K562 (cell line): ENCODE measurements around the gene NME7. TPM values are rescaled to one million over a fixed set of nuclear protein-coding genes. Genes with fewer than 3 reads are reported as not detected.

Source experiments
- ATAC-seq: fragments of 200-7000 bp; cut with Tn5 transposase; 3 replicates; pipeline ENCODE4 v1.9.1; 2020; ENCODE audit warnings: moderate library complexity
- BruUV-seq: library from RNA; stranded (reverse); fragments of 400-500 nt; replicated peaks from 2 replicates; lab custom pipeline; 2021; lab: Mats Ljungman, UMichigan
- CTCF ChIA-PET: fragments of 300-600 bp; formaldehyde crosslinking; extraction: SDS; loops from one replicate; lab custom pipeline; 2021; ENCODE audit warnings: low intra/inter-chr PET ratio; lab: Yijun Ruan, JAX
- POLR2A ChIA-PET: fragments of 300-600, 350-650 bp; sonication (Branson Sonifier 250); formaldehyde crosslinking; extraction: SDS; loops from one replicate; lab custom pipeline; 2021; ENCODE audit warnings: antibody characterized with exemption, inconsistent platforms; lab: Yijun Ruan, JAX
- DNase-seq, 4 experiments: peaks; one replicate each; pipeline versions ENCODE4 v3.0.0 to v3.0.0-alpha.2; 2011 to 2018; ENCODE audit warnings: low spot score in 3 of 4, mixed read lengths in 3 of 4; ENCODE audit errors: extremely low read depth in 1 of 4
- FAIRE-seq: peaks from 2 replicates; lab custom pipeline; 2011; peaks lifted over from hg19 to GRCh38; lab: Jason Lieb, UNC
- H2AFZ ChIP-seq: 2 replicates; pipeline ENCODE4 v1.6.0; 2011; ENCODE audit warnings: low read depth, low read length, control low read depth, inconsistent platforms
- H3K27ac ChIP-seq: fragments of 200-600 bp; 3 replicates; pipeline ENCODE4 v1.8.0; 2011; ENCODE audit warnings: low read depth, mild to moderate bottlenecking, control low read depth, inconsistent platforms, low read length, moderate library complexity, mixed read lengths; ENCODE audit errors: extremely low read depth
- H3K27me3 ChIP-seq, 2 experiments: fragments of 300-600 bp in 1 of 2; 2 replicates in 1 of 2; 3 replicates in 1 of 2; pipeline versions ENCODE4 v1.6.0 to v1.8.0; 2011; ENCODE audit warnings: inconsistent platforms in 2 of 2, low read length in 2 of 2, mild to moderate bottlenecking in 1 of 2, mixed read lengths in 1 of 2, moderate library complexity in 1 of 2; ENCODE audit not compliant: control insufficient read depth in 2 of 2, insufficient read depth in 2 of 2
- H3K36me3 ChIP-seq: fragments of 300-600 bp; 3 replicates; pipeline ENCODE4 v1.8.0; 2011; ENCODE audit warnings: mild to moderate bottlenecking, low read length, inconsistent platforms; ENCODE audit not compliant: control insufficient read depth, insufficient read depth
- H3K4me1 ChIP-seq, 2 experiments: fragments of 200-600 bp in 1 of 2; replicated peaks in 1 of 2; 2 replicates in 1 of 2; 3 replicates in 1 of 2; pipeline versions ENCODE4 v1.5.1 to v1.8.0; 2011; ENCODE audit warnings: inconsistent platforms in 2 of 2, low read length in 2 of 2, mild to moderate bottlenecking in 1 of 2, mixed read lengths in 1 of 2, moderate library complexity in 1 of 2; ENCODE audit not compliant: control insufficient read depth in 2 of 2, insufficient read depth in 2 of 2
- H3K4me2 ChIP-seq: 2 replicates; pipeline ENCODE4 v1.6.1; 2011; ENCODE audit warnings: low read length, control low read depth, inconsistent platforms, mixed read lengths; ENCODE audit not compliant: insufficient read depth
- H3K4me3 ChIP-seq: fragments of 200-600 bp; sonication (generic), shearing (Covaris generic); 2 replicates; pipeline ENCODE4 v1.5.1; 2016; ENCODE audit warnings: control low read depth, inconsistent platforms
- H3K79me2 ChIP-seq: fragments of 200-600 bp; 3 replicates; pipeline ENCODE4 v1.8.0; 2011; ENCODE audit warnings: low read length, inconsistent platforms; ENCODE audit not compliant: control insufficient read depth, insufficient read depth
- H3K9ac ChIP-seq, 2 experiments: 2 replicates each; pipeline versions ENCODE4 v1.6.0 to v1.6.1; 2011; ENCODE audit warnings: low read depth in 2 of 2, low read length in 2 of 2, control low read depth in 1 of 2, inconsistent platforms in 1 of 2, mild to moderate bottlenecking in 1 of 2, mixed read lengths in 1 of 2; ENCODE audit not compliant: insufficient read depth in 1 of 2
- H3K9me1 ChIP-seq: one replicate; pipeline ENCODE4 v1.6.0; 2011; ENCODE audit warnings: inconsistent platforms, mild to moderate bottlenecking, low read length, moderate library complexity; ENCODE audit not compliant: control insufficient read depth, insufficient read depth
- H3K9me3 ChIP-seq: replicated peaks from 2 replicates; pipeline ENCODE4 v1.5.1; 2011; ENCODE audit warnings: low read depth, low read length, inconsistent platforms; ENCODE audit not compliant: control insufficient read depth, insufficient read depth
- H4K20me1 ChIP-seq: replicated peaks from 2 replicates; pipeline ENCODE4 v1.6.1; 2011; ENCODE audit warnings: low read length, inconsistent platforms, mixed read lengths; ENCODE audit not compliant: control insufficient read depth, insufficient read depth
- CC2D1A ChIP-seq: fragments of 450-650 bp; IDR thresholded peaks from 2 replicates; pipeline ENCODE4 v1.6.1; 2017; ENCODE audit warnings: mild to moderate bottlenecking
- ZNF436 ChIP-seq: fragments of 250-450, 450-650 bp; sonication (Bioruptor Pico); formaldehyde crosslinking; IDR thresholded peaks from 2 replicates; pipeline ENCODE4 v1.7.0; 2020; ENCODE audit warnings: mild to moderate bottlenecking
- ZNF764 ChIP-seq: fragments of 250-450 bp; sonication (Bioruptor Pico); IDR thresholded peaks from 2 replicates; pipeline ENCODE4 v1.4.0; 2020; ENCODE audit warnings: low read depth, mild to moderate bottlenecking, moderate library complexity
- WGBS: fragments of 100-300 bp; shearing (Covaris generic); methylation state at CpG from one replicate; pipeline ENCODE4 v1.1.6; 2016; ENCODE audit warnings: low coverage, mixed read lengths; ENCODE audit not compliant: insufficient coverage; ENCODE audit errors: missing lambda C conversion rate; 5-methylcytosine and 5-hydroxymethylcytosine counted together
- in situ Hi-C: fragments of 300-500 bp; cut with MboI; formaldehyde crosslinking; loops from 4 replicates; pipeline ENCODE4 v1.15.0; 2018; ENCODE audit warnings: inconsistent platforms, mixed read lengths
- intact Hi-C: fragments of 100-400 bp; cut with micrococcal nuclease; formaldehyde crosslinking; loops from 2 replicates; pipeline ENCODE4 v1.14.2; 2022
- polyA plus RNA-seq, 8 experiments: library from polyadenylated mRNA; depleted of rRNA in 4 of 8; stranded (reverse) in 5 of 8; unstranded in 3 of 8; fragments of >200 nt; fragmentation: Nextera tagmentation in 2 of 8; fragmentation: Illumina TruSeq in 1 of 8; extraction: Ambion mirVana in 2 of 8; extraction: Trizol in 1 of 8; gene quantifications; 2 replicates each; pipeline versions ENCODE4 v1.2.1 to v1.2.3, GENCODE V29; 2011 to 2014; ENCODE audit warnings: inconsistent platforms in 1 of 8, missing spikeins in 1 of 8
- total RNA-seq, 7 experiments: library from RNA; depleted of rRNA in 6 of 7; stranded (reverse); fragments of >200 nt in 6 of 7; fragmentation: Illumina TruSeq in 2 of 7; extraction: Trizol in 2 of 7; gene quantifications; 2 replicates each; pipeline versions ENCODE4 v1.2.1 to v1.2.3, GENCODE V29; 2011 to 2021; ENCODE audit warnings: low replicate concordance in 1 of 7
- TF ChIP-seq, protein P1 (sequence below): fragments of 250-450 bp; sonication (Bioruptor Pico); IDR thresholded peaks from 2 replicates; pipeline ENCODE4 v1.5.0; 2021; ENCODE audit warnings: mild to moderate bottlenecking, moderate library complexity
- TF ChIP-seq, protein P2 (sequence below): sonication (generic); formaldehyde crosslinking; IDR thresholded peaks from 2 replicates; pipeline ENCODE4 v1.8.1; 2023; ENCODE audit warnings: mild to moderate bottlenecking, missing genetic modification reagents
- TF ChIP-seq, protein P3 (sequence below): IDR thresholded peaks from 2 replicates; pipeline ENCODE4 v1.6.1; 2011; ENCODE audit warnings: borderline replicate concordance, low read depth, mild to moderate bottlenecking, moderate library complexity, low read length; ENCODE audit not compliant: insufficient read depth, poor library complexity, severe bottlenecking
- TF ChIP-seq, protein P4 (sequence below): sonication (generic); formaldehyde crosslinking; IDR thresholded peaks from 2 replicates; pipeline ENCODE4 v1.8.1; 2023; ENCODE audit warnings: mild to moderate bottlenecking, missing genetic modification reagents
- TF ChIP-seq, protein P5 (sequence below): fragments of 450-650 bp; conservative IDR thresholded peaks from 2 replicates; pipeline ENCODE4 v1.6.1; 2016; ENCODE audit warnings: missing genetic modification characterization, low read depth, mild to moderate bottlenecking, control low read depth, missing compliant biosample characterization

The NME7 gene
- total and polyA plus RNA-seq, 9 of the 15 experiments (the other 6 are each of a cell fraction or from before 2014, with no cell fraction given), result 7.9 to 43.2 (median 23.9) TPM

DNA sequence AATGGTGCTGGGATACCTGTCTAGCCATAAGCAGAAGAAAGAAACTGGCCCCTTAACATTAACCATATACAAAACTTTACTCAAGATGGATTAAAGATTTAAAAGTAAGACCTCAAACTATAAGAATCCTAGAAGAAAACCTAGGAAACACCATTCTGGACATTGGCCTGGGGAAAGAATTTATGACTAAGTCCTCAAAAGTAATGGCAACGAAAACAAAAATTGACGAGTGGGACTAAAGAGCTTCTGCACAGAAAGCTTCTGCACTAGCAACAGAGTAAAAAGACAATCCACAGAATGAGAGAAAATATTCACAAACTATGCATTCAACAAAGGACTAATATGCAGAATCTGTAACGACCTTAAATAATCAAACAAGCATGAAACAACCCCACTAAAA is 66.7 kb downstream of the NME7 start (continued):
- TF ChIP-seq, protein P1, sequence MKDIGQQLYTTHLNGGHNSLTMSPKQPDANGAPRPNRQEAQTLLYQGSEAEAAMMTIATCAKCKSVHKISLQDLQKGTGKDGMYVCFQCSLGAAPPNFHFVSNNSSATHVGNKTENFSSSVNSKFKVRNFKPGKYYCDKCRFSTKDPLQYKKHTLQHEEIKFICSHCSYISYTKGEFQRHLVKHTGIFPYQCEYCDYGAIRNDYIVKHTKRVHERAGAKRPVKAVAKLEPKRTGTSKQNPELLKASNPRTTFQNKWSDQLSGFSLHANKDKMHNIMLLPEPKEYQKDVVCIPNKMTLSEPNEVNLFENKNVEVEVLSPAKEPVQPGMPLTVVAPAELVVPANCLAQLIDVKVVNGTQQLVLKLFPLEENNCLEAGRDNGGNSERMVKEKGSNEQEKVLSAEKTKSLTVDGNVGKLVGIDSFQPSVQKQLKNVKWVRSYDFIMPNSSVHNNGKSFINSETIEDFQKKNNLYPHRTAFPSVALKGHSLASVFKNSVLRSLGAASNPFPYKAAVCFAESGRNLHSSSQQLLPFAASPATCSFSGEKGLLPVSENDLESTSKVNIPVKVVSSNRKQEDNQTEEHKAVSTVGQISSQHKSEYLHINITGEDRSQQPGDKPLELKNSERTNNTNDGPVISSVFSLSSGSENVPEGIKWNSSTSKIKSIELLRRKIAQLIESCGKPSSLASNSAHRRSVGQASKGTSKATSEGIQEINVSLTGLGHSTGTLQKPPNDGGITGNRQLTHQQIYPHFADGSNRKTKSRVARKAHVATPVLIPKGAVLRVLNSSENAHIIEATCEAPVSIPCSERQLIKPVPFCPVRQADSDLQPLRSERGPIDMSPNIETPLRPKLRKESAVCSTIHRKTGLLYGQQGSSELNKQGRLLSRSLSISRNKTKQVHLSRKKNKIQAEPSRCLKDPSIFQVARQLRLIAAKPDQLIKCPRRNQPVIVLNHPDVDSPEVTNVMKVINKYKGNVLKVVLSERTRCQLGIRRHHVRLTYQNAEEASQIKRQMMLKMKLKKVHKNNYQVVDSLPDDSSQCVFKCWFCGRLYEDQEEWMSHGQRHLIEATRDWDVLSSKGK, result no peak
- TF ChIP-seq CC2D1A, result no peak
- TF ChIP-seq, protein P2, sequence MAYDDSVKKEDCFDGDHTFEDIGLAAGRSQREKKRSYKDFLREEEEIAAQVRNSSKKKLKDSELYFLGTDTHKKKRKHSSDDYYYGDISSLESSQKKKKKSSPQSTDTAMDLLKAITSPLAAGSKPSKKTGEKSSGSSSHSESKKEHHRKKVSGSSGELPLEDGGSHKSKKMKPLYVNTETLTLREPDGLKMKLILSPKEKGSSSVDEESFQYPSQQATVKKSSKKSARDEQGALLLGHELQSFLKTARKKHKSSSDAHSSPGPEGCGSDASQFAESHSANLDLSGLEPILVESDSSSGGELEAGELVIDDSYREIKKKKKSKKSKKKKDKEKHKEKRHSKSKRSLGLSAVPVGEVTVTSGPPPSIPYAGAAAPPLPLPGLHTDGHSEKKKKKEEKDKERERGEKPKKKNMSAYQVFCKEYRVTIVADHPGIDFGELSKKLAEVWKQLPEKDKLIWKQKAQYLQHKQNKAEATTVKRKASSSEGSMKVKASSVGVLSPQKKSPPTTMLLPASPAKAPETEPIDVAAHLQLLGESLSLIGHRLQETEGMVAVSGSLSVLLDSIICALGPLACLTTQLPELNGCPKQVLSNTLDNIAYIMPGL (CRISPR knock-in tag), result no peak
- TF ChIP-seq, all 486 proteins: peak for 0

DNA sequence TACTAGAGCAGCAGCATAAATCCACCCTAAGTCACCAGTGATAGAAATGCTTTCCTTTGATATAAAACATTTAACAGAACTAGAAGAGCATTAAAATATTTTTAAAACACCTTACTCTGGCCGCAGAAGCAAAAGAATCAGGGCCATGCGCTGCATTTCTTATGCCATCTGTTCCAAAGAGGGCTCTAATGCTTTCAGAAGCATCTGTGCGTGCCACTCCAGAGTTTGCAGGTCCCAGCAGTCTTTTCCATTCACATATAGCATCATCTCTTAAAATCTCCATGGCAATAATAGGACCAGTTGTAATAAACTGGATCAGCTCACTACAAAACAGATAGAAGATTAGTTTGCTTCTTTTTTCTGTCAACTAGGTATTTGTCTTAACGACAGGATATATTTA is 69.2 kb downstream of the NME7 start:
- H3K27ac ChIP-seq, result no peak overlapping the region
- no TSS peak for BruUV-seq
- H3K9me1 ChIP-seq, result no peaks in the 10 kb centered on the region
- DNase-seq, result no peak
- WGBS, result 58% methylated on average over 4 of the region's 4 CpGs
- FAIRE-seq, result peak; percentile 42
- H3K27me3 ChIP-seq, result no peaks in the 10 kb centered on the region
- ATAC-seq, result no peak
- no peaks in the 10 kb centered on the region for H3K79me2 ChIP-seq
- POLR2A ChIA-PET, result no interaction called here
- H4K20me1 ChIP-seq, result no peaks in the 10 kb centered on the region
- H3K9ac ChIP-seq, result no peak overlapping the region
- H3K9me3 ChIP-seq, result no peaks in the 10 kb centered on the region
- no peak overlapping the region for H3K4me2 ChIP-seq
- H3K4me3 ChIP-seq, result no peak overlapping the region
- H2AFZ ChIP-seq, result no peak overlapping the region
- no peaks in the 10 kb centered on the region for H3K4me1 ChIP-seq
- in situ Hi-C loops (no loop called here), intact Hi-C loops (no loop called here)
- CTCF ChIA-PET, result no interaction called here
- no peaks in the 10 kb centered on the region for H3K36me3 ChIP-seq
- TF ChIP-seq, protein P3, sequence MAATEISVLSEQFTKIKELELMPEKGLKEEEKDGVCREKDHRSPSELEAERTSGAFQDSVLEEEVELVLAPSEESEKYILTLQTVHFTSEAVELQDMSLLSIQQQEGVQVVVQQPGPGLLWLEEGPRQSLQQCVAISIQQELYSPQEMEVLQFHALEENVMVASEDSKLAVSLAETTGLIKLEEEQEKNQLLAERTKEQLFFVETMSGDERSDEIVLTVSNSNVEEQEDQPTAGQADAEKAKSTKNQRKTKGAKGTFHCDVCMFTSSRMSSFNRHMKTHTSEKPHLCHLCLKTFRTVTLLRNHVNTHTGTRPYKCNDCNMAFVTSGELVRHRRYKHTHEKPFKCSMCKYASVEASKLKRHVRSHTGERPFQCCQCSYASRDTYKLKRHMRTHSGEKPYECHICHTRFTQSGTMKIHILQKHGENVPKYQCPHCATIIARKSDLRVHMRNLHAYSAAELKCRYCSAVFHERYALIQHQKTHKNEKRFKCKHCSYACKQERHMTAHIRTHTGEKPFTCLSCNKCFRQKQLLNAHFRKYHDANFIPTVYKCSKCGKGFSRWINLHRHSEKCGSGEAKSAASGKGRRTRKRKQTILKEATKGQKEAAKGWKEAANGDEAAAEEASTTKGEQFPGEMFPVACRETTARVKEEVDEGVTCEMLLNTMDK, result no peak
- TF ChIP-seq ZNF764 (CRISPR knock-in tag) (no peak), ZNF436 (CRISPR knock-in tag) (no peak)
- TF ChIP-seq, protein P4, sequence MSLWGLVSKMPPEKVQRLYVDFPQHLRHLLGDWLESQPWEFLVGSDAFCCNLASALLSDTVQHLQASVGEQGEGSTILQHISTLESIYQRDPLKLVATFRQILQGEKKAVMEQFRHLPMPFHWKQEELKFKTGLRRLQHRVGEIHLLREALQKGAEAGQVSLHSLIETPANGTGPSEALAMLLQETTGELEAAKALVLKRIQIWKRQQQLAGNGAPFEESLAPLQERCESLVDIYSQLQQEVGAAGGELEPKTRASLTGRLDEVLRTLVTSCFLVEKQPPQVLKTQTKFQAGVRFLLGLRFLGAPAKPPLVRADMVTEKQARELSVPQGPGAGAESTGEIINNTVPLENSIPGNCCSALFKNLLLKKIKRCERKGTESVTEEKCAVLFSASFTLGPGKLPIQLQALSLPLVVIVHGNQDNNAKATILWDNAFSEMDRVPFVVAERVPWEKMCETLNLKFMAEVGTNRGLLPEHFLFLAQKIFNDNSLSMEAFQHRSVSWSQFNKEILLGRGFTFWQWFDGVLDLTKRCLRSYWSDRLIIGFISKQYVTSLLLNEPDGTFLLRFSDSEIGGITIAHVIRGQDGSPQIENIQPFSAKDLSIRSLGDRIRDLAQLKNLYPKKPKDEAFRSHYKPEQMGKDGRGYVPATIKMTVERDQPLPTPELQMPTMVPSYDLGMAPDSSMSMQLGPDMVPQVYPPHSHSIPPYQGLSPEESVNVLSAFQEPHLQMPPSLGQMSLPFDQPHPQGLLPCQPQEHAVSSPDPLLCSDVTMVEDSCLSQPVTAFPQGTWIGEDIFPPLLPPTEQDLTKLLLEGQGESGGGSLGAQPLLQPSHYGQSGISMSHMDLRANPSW (CRISPR knock-in tag), result no peak
- TF ChIP-seq, protein P5, sequence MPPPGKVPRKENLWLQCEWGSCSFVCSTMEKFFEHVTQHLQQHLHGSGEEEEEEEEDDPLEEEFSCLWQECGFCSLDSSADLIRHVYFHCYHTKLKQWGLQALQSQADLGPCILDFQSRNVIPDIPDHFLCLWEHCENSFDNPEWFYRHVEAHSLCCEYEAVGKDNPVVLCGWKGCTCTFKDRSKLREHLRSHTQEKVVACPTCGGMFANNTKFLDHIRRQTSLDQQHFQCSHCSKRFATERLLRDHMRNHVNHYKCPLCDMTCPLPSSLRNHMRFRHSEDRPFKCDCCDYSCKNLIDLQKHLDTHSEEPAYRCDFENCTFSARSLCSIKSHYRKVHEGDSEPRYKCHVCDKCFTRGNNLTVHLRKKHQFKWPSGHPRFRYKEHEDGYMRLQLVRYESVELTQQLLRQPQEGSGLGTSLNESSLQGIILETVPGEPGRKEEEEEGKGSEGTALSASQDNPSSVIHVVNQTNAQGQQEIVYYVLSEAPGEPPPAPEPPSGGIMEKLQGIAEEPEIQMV (tag), result no peak
